ENCODE measurements around the gene BAZ1A. TPM values are rescaled to one million over a fixed set of nuclear protein-coding genes. Genes with fewer than 3 reads are reported as not detected.

BAZ1A gene
- total and polyA plus RNA-seq, 2 experiments from 2014 or later = 24.2 to 26.8 TPM

- TF ChIP-seq ZNF462 (CRISPR knock-in tag; IDR thresholded peaks at IDR 0.05) (no peak), REST (IDR thresholded peaks at IDR 0.05; ENCODE audit: unreplicated experiment) (no peak), ETS1 (IDR thresholded peaks at IDR 0.05) (no peak)
Measured at GRCh38 chr14:34851395-34851794, 23.8 kb downstream of the BAZ1A start (continued).

- DNase-seq (ENCODE audit: low spot score) (no peak), ATAC-seq (no peak)
- no peak overlapping the region for H3K4me3 ChIP-seq
- H3K27ac Mint-ChIP-seq = no peak overlapping the region
- H3K27ac ChIP-seq (ENCODE audit: low read depth) = no peak overlapping the region
- H3K4me3 Mint-ChIP-seq = no peak overlapping the region
- peaks cover 2% of the 10 kb centered on the region; the same call in 1 of the 2 replicates for H4K20me1 ChIP-seq (replicated peaks; ENCODE audit: insufficient read depth)
- H3K27me3 Mint-ChIP-seq (ENCODE audit: insufficient read depth, low read depth, poor library complexity) = no peaks in the 10 kb centered on the region
- H3K27me3 ChIP-seq (ENCODE audit: insufficient read depth) = no peaks in the 10 kb centered on the region
- H3K9me2 ChIP-seq (ENCODE audit: insufficient read depth) = no peaks in the 10 kb centered on the region
- peaks cover 3% of the 10 kb centered on the region; the same call in 2 of the 3 replicates for H3K4me1 Mint-ChIP-seq
- no peaks in the 10 kb centered on the region for H3K4me1 ChIP-seq (ENCODE audit: insufficient read depth)
- no peaks in the 10 kb centered on the region for H3K36me3 Mint-ChIP-seq (ENCODE audit: low read depth)
- H2AFZ ChIP-seq = no peak overlapping the region
- H3F3A ChIP-seq (replicated peaks; ENCODE audit: low read depth) = no peaks in the 10 kb centered on the region
- H3K36me3 ChIP-seq (ENCODE audit: insufficient read depth) = no peaks in the 10 kb centered on the region
- no peak overlapping the region for H3K4me2 ChIP-seq
- H3K9me3 Mint-ChIP-seq = no peaks in the 10 kb centered on the region
- no peaks in the 10 kb centered on the region for H3K79me2 ChIP-seq (replicated peaks; ENCODE audit: insufficient read depth)
- no peak for TF ChIP-seq JUNB (IDR thresholded peaks at IDR 0.05; ENCODE audit: unreplicated experiment)
- TF ChIP-seq NANOG (IDR thresholded peaks at IDR 0.05; ENCODE audit: borderline replicate concordance) = no peak
- no peak for TF ChIP-seq ZNF114 (CRISPR knock-in tag; IDR thresholded peaks at IDR 0.05)
- TF ChIP-seq REST (IDR thresholded peaks at IDR 0.05; ENCODE audit: unreplicated experiment) = no peak
- no peak for TF ChIP-seq EZH2phosphoT487 (IDR thresholded peaks at IDR 0.05; ENCODE audit: unreplicated experiment)
- TF ChIP-seq ETS1 (IDR thresholded peaks at IDR 0.05) = no peak
- TF ChIP-seq ZNF331 (CRISPR knock-in tag; IDR thresholded peaks at IDR 0.05; ENCODE audit: low read depth) = no peak
- no peak for TF ChIP-seq STAT1 (IDR thresholded peaks at IDR 0.05; ENCODE audit: unreplicated experiment)
Measured at GRCh38 chr14:34845869-34846268, 29.3 kb downstream of the BAZ1A start.
